ENCODE results near the gene KDM7A. TPM values are rescaled to one million over a fixed set of nuclear protein-coding genes. Genes with fewer than 3 reads are reported as not detected.

Gene KDM7A
- polyA plus RNA-seq, 2 donors = 4.0 to 6.6 TPM

DNA sequence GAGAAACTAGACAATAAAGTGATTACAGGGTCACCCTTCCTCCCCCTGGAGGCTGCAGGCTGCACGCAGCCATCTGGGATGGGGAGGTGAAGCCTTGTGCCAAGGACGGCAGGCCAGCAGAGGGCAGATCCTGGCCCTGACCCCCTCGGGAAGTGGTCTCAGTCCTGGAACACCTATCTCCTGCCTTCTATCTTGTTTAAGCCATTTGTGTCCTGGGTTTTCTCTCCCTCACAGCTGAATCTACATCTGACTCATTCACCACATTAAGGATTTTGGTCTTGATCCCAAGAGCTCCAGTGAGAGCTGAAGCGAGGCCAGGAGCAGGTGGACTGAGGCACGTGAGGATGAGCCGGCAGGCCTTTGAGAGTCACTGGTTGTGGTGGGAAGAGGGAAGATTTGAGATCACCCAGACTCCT, 97.7 kb downstream of the KDM7A start:
- Histone ChIP-seq H3K36me3 (ENCODE audit: control insufficient read depth in 2 of 2, insufficient read depth in 2 of 2, low read length in 1 of 2) (peaks cover 0 to under 1% of the 10 kb centered on the region in 2 donors), H3K4me1 (ENCODE audit: control insufficient read depth in 2 of 2, insufficient read depth in 2 of 2, low read length in 1 of 2) (no peaks in the 10 kb centered on the region), H3K27me3 (ENCODE audit: control insufficient read depth in 1 of 2, insufficient read depth in 2 of 2, low read length in 2 of 2) (no peaks in the 10 kb centered on the region), H3K4me3 (ENCODE audit: low read depth in 1 of 2, low read length in 2 of 2) (no peak overlapping the region), H3K9me3 (ENCODE audit: control insufficient read depth in 2 of 2, insufficient read depth in 1 of 2, low read depth in 1 of 2, low read length in 1 of 2) (no peaks in the 10 kb centered on the region), H3K27ac (ENCODE audit: low read depth in 2 of 2, low read length in 1 of 2) (no peak overlapping the region)
- WGBS, 2 donors = 35 to 46% methylated on average over 6 of the region's 6 CpGs

DNA sequence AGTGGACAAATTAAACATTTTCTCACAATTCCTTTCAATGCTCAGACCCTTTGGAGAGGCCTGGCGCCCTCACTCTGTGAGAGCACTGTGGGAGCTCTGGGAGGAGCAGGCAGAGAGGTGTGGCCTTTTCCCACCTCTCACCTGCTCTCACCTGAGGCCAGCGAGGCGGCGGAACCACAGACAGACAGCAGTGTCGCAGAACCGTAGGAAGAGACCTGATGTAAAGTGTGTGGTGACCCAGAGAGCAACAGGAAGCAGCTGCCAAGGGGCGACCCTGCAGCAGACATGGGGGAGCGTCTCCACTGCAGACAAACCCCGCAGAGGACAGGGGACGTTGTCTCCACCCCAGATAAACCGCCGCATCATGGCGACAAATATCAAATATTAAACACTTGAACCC, 98.4 kb downstream of the KDM7A start:
- Histone ChIP-seq H3K4me3 (ENCODE audit: low read depth in 1 of 2, low read length in 2 of 2) (no peak overlapping the region), H3K27me3 (ENCODE audit: control insufficient read depth in 1 of 2, insufficient read depth in 2 of 2, low read length in 2 of 2) (no peaks in the 10 kb centered on the region), H3K27ac (ENCODE audit: low read depth in 2 of 2, low read length in 1 of 2) (no peak overlapping the region), H3K36me3 (ENCODE audit: control insufficient read depth in 2 of 2, insufficient read depth in 2 of 2, low read length in 1 of 2) (no peaks in the 10 kb centered on the region), H3K9me3 (ENCODE audit: control insufficient read depth in 2 of 2, insufficient read depth in 1 of 2, low read depth in 1 of 2, low read length in 1 of 2) (no peaks in the 10 kb centered on the region), H3K4me1 (ENCODE audit: control insufficient read depth in 2 of 2, insufficient read depth in 2 of 2, low read length in 1 of 2) (no peaks in the 10 kb centered on the region)
- 78 to 87% methylated on average over 13 of the region's 13 CpGs for WGBS, 2 donors

DNA sequence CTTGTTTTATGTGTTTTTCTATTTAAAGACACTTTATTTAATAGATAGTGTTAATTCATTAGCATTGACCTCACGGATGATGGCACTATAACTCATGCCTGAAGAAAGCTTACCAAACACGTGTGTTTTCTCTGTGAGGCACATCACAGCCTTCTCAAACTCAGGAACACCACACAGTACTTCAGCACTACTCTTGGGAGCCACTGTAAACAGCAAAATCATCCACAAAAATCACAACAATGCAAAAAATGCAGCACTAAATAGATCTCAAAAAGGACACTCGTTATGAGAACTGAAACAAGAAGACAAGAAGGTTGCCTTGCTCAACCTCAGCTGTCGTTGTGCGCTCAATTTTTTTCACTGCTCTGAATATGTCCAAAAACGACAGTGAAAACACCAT, 102.0 kb downstream of the KDM7A start:
- WGBS, 2 donors = 81 to 84% methylated on average over 6 of the region's 6 CpGs
- peaks cover 0 to 4% of the 10 kb centered on the region in 2 donors for H3K27me3 ChIP-seq (ENCODE audit: control insufficient read depth in 1 of 2, insufficient read depth in 2 of 2, low read length in 2 of 2)

DNA sequence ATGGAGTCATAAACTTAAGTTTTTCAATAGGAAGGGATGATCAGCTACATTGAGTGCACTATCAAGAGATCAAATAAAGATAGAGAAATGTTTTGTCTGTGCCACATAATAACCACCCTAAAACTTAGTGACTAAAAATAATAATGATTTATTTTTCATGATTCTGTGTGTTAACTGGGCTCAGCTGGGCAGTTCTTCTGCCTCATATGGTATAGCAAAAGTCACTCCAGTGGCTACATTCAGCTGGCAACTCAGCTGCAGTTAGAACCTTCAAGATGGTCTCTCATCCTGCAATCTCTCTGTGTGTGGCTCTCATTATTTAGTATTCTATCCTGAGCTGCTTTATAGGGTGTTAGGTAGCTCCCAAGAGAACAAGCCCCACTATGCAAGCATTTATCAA, 106.2 kb downstream of the KDM7A start:
- no peaks in the 10 kb centered on the region for H3K4me1 ChIP-seq (ENCODE audit: control insufficient read depth in 2 of 2, insufficient read depth in 2 of 2, low read length in 1 of 2)
- H3K27me3 ChIP-seq (ENCODE audit: control insufficient read depth in 1 of 2, insufficient read depth in 2 of 2, low read length in 2 of 2) = peaks cover 0 to 4% of the 10 kb centered on the region in 2 donors
- H3K27ac ChIP-seq (ENCODE audit: low read depth in 2 of 2, low read length in 1 of 2) = no peak overlapping the region
- no peak overlapping the region for H3K4me3 ChIP-seq (ENCODE audit: low read depth in 1 of 2, low read length in 2 of 2)
- no peaks in the 10 kb centered on the region for H3K9me3 ChIP-seq (ENCODE audit: control insufficient read depth in 2 of 2, insufficient read depth in 1 of 2, low read depth in 1 of 2, low read length in 1 of 2)
- H3K36me3 ChIP-seq (ENCODE audit: control insufficient read depth in 2 of 2, insufficient read depth in 2 of 2, low read length in 1 of 2) = no peaks in the 10 kb centered on the region

More for the DNA sequence above, 102.0 kb downstream of the KDM7A start:
- Histone ChIP-seq H3K36me3 (ENCODE audit: control insufficient read depth in 2 of 2, insufficient read depth in 2 of 2, low read length in 1 of 2) (no peaks in the 10 kb centered on the region), H3K27ac (ENCODE audit: low read depth in 2 of 2, low read length in 1 of 2) (no peak overlapping the region), H3K9me3 (ENCODE audit: control insufficient read depth in 2 of 2, insufficient read depth in 1 of 2, low read depth in 1 of 2, low read length in 1 of 2) (no peaks in the 10 kb centered on the region), H3K4me1 (ENCODE audit: control insufficient read depth in 2 of 2, insufficient read depth in 2 of 2, low read length in 1 of 2) (no peaks in the 10 kb centered on the region), H3K4me3 (ENCODE audit: low read depth in 1 of 2, low read length in 2 of 2) (no peak overlapping the region)

DNA sequence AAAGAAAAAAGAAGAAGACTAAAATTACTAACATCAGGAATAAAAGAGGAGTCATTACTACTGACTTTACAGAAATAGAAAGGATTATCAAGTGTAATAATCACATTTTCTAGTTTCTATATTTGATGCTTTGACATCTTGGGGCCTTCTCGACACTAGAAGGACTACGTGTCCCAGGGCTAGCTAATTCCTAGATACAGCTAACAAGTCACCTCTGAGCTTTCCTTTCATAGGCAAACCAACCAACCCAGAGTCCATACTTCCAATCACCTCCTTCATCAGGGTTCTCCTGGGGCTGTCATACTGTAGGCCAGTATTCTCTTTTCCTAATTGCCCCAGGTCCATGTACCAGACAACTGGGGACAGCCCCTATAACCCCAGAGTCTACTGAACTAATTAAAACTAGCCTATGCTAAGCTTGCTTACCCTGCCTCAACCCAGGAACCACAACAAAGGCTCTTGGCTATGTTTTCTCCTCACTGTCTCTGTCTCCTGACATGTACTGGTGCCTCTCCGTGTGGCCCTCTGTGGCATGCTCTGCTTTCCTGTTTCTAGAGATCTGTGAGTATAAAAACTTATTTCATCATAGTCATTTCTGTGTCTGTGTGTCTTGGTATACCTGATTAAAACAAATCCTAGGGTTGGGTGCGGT, 107.4 kb downstream of the KDM7A start:
- no peak overlapping the region for H3K4me3 ChIP-seq (ENCODE audit: low read depth in 1 of 2, low read length in 2 of 2)
- 86 to 93% methylated on average over 4 of the region's 4 CpGs for WGBS, 2 donors
- H3K36me3 ChIP-seq (ENCODE audit: control insufficient read depth in 2 of 2, insufficient read depth in 2 of 2, low read length in 1 of 2) = no peaks in the 10 kb centered on the region
- no peak overlapping the region for H3K27ac ChIP-seq (ENCODE audit: low read depth in 2 of 2, low read length in 1 of 2)
- H3K4me1 ChIP-seq (ENCODE audit: control insufficient read depth in 2 of 2, insufficient read depth in 2 of 2, low read length in 1 of 2) = no peaks in the 10 kb centered on the region
- H3K9me3 ChIP-seq (ENCODE audit: control insufficient read depth in 2 of 2, insufficient read depth in 1 of 2, low read depth in 1 of 2, low read length in 1 of 2) = no peaks in the 10 kb centered on the region
- peaks cover 0 to 4% of the 10 kb centered on the region in 2 donors for H3K27me3 ChIP-seq (ENCODE audit: control insufficient read depth in 1 of 2, insufficient read depth in 2 of 2, low read length in 2 of 2)

DNA sequence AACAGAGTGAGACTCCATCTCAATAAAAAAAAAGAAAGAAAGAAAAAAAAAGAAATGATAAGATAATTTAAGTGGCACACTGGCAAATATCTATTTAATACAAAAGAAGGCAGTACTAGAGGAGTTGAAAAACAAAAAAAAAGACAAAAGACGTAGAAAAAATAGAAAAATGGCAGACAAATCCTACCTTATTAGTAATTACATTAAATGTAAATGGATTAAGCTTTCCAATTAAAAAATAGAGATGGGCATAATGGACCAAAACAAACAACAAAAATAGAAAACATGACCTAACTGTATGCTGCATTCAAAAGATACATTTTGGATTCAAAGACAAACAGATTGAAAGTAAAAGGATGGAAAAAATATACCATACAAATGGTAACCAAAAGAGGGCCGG, 108.8 kb downstream of the KDM7A start:
- WGBS, 2 donors = 61 to 82% methylated on average over 2 of the region's 2 CpGs
- H3K36me3 ChIP-seq (ENCODE audit: control insufficient read depth in 2 of 2, insufficient read depth in 2 of 2, low read length in 1 of 2) = no peaks in the 10 kb centered on the region
- H3K27ac ChIP-seq (ENCODE audit: low read depth in 2 of 2, low read length in 1 of 2) = no peak overlapping the region
- H3K9me3 ChIP-seq (ENCODE audit: control insufficient read depth in 2 of 2, insufficient read depth in 1 of 2, low read depth in 1 of 2, low read length in 1 of 2) = no peaks in the 10 kb centered on the region
- H3K4me3 ChIP-seq (ENCODE audit: low read depth in 1 of 2, low read length in 2 of 2) = no peak overlapping the region
- peaks cover 0 to 4% of the 10 kb centered on the region in 2 donors for H3K27me3 ChIP-seq (ENCODE audit: control insufficient read depth in 1 of 2, insufficient read depth in 2 of 2, low read length in 2 of 2)
- no peaks in the 10 kb centered on the region for H3K4me1 ChIP-seq (ENCODE audit: control insufficient read depth in 2 of 2, insufficient read depth in 2 of 2, low read length in 1 of 2)

DNA sequence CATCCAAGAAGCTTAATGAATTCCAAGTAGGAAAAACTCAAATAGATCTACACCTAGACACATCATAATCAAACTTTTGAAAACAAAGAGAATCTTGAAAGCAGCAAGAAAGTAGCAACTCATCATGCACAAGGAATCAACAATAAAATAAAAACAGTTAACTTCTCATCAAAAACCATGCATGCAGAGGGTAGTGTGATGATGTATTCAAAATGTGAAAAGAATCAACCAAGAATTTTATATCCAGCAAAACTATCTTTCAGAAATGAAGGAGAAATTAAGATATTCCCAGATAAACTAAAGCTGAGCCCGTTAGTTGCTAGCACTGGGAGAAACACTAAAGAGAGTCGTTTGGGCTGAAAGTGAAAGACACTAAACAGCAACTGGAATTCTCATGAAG, 109.7 kb downstream of the KDM7A start:
- H3K9me3 ChIP-seq (ENCODE audit: control insufficient read depth in 2 of 2, insufficient read depth in 1 of 2, low read depth in 1 of 2, low read length in 1 of 2) = no peaks in the 10 kb centered on the region
- no peaks in the 10 kb centered on the region for H3K36me3 ChIP-seq (ENCODE audit: control insufficient read depth in 2 of 2, insufficient read depth in 2 of 2, low read length in 1 of 2)
- H3K4me3 ChIP-seq (ENCODE audit: low read depth in 1 of 2, low read length in 2 of 2) = no peak overlapping the region
- H3K27me3 ChIP-seq (ENCODE audit: control insufficient read depth in 1 of 2, insufficient read depth in 2 of 2, low read length in 2 of 2) = peaks cover 0 to under 1% of the 10 kb centered on the region in 2 donors
- WGBS, 2 donors = 75 to 78% methylated on average over 2 of the region's 2 CpGs
- H3K27ac ChIP-seq (ENCODE audit: low read depth in 2 of 2, low read length in 1 of 2) = no peak overlapping the region
- no peaks in the 10 kb centered on the region for H3K4me1 ChIP-seq (ENCODE audit: control insufficient read depth in 2 of 2, insufficient read depth in 2 of 2, low read length in 1 of 2)

DNA sequence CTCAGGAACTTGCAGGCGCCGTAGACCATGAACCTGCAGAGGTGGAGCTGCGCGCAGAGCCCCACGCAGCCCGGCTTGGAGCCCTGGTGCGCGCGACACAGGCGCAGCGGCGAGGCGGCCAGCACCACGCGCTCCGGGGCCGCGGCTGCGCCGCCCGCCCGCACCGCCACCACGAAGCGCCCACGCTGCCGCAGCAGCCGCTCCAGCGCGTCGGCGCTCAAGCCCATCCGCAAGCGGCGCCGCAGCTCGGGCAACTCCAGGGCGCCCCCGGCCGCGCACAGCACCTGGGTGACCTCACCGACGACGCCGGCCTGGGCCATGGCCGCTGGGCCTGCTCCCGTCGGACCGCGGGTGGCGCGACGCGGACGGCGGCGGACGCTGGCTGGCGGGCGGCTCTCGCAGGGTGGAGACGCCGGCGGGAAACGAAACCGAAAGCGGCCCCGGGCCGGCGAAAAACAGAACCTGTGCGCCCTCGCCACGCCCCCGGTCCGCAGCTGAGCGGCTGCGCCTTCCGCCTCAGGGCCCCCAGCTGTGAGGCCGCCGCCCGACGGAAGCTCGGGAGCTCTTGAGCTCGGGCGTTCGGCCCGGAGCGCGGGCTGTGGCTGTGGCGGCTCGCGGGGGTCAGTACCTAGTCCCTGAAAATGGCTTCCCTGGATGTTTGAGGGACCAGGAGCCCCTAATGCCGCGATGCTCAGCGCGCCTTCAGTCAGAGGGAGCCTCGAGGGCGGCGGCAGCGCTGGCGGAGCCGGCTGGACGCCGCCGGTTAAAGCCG, 114.1 kb downstream of the KDM7A start, which contains the start of gene PARP12:
TSS of gene PARP12 (minus strand) at position 424 of the 772 bp plus-strand sequence. CDS start at position 320, 104 bp downstream.
- peaks cover 3 to 23% of the 10 kb centered on the region in 2 donors for H3K4me1 ChIP-seq (ENCODE audit: control insufficient read depth in 2 of 2, insufficient read depth in 2 of 2, low read length in 1 of 2)
- no peaks in the 10 kb centered on the region for H3K27me3 ChIP-seq (ENCODE audit: control insufficient read depth in 1 of 2, insufficient read depth in 2 of 2, low read length in 2 of 2)
- WGBS, 2 donors = 0% methylated on average over 69 to 106 of the region's 106 CpGs
- no peaks in the 10 kb centered on the region for H3K36me3 ChIP-seq (ENCODE audit: control insufficient read depth in 2 of 2, insufficient read depth in 2 of 2, low read length in 1 of 2)
- H3K27ac ChIP-seq (ENCODE audit: low read depth in 2 of 2, low read length in 1 of 2) = peak within 1 kb of the TSS; percentile 91 to 96
- H3K9me3 ChIP-seq (ENCODE audit: control insufficient read depth in 2 of 2, insufficient read depth in 1 of 2, low read depth in 1 of 2, low read length in 1 of 2) = no peaks in the 10 kb centered on the region
- peak within 1 kb of the TSS; percentile 72 to 88 for H3K4me3 ChIP-seq (ENCODE audit: low read depth in 1 of 2, low read length in 2 of 2)

DNA sequence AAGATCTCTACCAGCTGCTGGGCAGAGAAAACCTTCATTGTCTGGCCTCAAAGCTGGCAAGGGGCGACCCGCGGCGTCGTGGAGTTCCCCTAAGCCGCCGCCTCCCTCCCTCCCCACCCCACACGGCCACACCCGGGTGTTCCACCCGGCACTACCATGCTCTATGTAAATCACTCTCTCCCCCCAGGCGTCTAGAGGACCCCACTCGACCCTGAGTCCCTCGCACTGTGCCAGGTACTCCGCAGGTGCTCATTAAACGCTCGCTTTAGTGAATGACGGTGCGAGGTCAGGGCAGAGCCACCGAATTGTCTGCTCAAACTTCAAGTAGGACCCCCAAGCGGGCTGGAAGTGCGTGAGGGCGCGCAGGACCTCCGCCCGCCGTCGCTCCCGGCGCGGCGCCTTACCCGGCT, 114.7 kb downstream of the KDM7A start:
- no peaks in the 10 kb centered on the region for H3K36me3 ChIP-seq (ENCODE audit: control insufficient read depth in 2 of 2, insufficient read depth in 2 of 2, low read length in 1 of 2)
- H3K27me3 ChIP-seq (ENCODE audit: control insufficient read depth in 1 of 2, insufficient read depth in 2 of 2, low read length in 2 of 2) = no peaks in the 10 kb centered on the region
- H3K27ac ChIP-seq (ENCODE audit: low read depth in 2 of 2, low read length in 1 of 2) = peak overlapping the region; percentile 91 to 96
- H3K4me3 ChIP-seq (ENCODE audit: low read depth in 1 of 2, low read length in 2 of 2) = peak overlapping the region; percentile 72 to 88
- no peaks in the 10 kb centered on the region for H3K9me3 ChIP-seq (ENCODE audit: control insufficient read depth in 2 of 2, insufficient read depth in 1 of 2, low read depth in 1 of 2, low read length in 1 of 2)
- 3 to 4% methylated on average over 26 to 32 of the region's 32 CpGs for whole genome bisulfite sequencing, 2 donors
- peaks cover 3 to 23% of the 10 kb centered on the region in 2 donors for H3K4me1 ChIP-seq (ENCODE audit: control insufficient read depth in 2 of 2, insufficient read depth in 2 of 2, low read length in 1 of 2)
